ENCODE results near the gene POLN.
"Not testable (repeated sequence)": the region's sequence is repeated elsewhere in the genome, so short reads cannot be mapped to it uniquely, and the experiment has no call there.

POLN gene

DNA sequence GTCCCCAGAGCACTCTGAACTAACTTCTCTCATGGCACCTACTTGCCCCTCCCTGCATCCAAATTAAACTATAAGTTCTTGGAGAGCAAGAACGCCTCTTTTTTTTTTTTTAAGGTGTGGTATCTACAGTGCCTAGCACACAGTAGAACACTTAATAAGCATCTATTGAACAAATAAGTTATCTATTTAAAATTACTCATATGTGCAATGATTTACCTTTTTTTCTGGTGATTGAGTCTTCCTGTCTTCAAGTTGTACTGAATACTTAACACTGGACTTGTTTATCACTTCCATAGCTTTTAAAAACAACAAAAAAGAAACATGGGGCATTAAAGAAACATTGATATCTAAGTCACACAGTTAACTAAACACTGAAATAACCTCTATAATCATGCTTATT, 29.1 kb downstream of the POLN start:
- no peak for DNase-seq

GRCh38 chr4:2202789-2203188, 39.1 kb downstream of the POLN start:
- DNase-seq = not testable (repeated sequence)

GRCh38 chr4:2194496-2194895, 47.4 kb downstream of the POLN start:
- no peak for DNase-seq

GRCh38 chr4:2193326-2193725, 48.6 kb downstream of the POLN start:
- no peak for DNase-seq

GRCh38 chr4:2186865-2187172, 55.1 kb downstream of the POLN start:
- no peak for DNase-seq

- no peak for DNase-seq
Observed at GRCh38 chr4:2186133-2186864, 55.6 kb downstream of the POLN start.

DNA sequence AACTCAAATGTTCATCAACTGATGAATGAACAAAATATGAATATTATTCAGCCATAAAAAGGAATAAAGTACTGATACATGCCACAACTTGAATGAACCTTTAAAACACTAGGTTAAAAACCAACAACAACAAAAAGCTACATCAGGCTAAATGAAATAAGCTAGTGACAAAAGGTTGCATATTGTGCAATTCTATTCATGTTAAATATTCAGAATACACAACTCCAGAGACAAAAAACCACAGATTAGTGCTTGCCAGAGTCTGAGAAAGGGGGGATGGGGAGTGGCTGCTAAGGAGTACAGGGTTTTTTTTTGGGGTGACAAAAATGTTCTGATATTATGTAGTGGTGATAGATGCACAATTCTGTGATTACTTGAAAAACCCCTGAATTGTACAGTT, 58.5 kb downstream of the POLN start:
- no peak for DNase-seq

DNA sequence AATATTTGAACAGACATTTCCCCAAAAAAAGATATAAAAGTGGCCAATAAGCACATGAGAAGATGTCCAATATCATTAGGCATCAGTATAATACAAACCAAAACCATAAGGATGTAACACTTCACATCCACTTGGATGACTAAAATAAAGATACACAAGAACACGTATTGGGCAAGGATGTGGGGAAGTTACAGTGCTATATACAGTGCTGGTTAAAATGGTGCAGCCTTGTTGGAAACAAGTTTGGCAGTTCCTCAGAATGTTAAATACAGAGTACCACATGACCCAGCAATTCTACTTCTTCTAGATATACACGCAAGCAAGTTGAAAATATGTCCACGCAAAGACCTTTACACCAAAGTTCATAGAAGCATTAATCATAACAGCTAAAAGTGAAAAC, 58.9 kb downstream of the POLN start:
- DNase-seq = no peak

- DNase-seq = no peak
Observed at GRCh38 chr4:2180410-2180809, 61.5 kb downstream of the POLN start.

DNA sequence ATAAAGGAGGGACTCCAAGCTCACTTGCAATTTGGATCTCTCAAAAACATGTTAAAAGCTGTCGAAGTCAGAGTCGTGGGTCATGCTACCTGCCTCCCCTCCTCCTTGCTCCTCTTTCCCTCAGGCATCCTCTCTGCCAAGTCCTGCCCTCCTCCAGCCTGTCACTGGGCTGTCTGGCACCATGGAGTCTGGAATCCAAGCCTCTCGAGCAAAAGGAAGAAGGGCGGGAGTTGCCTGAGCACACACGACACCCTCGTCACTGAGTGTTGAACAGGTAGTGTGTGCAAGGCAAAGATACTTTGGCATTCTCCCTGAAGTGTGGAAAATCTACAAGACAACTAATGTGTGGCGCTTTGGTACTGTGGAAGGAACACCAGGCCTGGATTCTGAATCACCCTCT, 62.2 kb downstream of the POLN start:
- no peak for DNase-seq

DNA sequence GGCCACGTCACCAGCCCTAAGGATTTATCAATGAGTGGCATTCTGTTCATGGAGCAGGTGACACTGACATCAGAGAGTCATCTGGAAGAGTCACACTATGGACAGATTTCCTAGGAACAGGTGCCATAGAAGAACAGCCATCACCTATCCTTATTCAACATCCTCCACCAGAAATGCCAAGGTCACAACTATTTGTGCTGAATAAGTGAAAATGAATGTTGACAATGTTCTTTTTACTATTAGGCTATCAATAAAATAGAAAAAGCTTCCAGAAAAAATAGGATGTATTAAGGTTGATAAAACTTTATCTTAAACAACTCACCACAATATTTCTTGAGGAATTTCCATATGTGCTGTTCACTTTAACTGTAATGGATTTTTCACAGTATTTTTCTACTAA, 62.9 kb downstream of the POLN start:
- DNase-seq = no peak

GRCh38 chr4:2177443-2178093, 64.4 kb downstream of the POLN start:
- DNase-seq = no peak

GRCh38 chr4:2175990-2176698, 65.8 kb downstream of the POLN start:
- no peak for DNase-seq

GRCh38 chr4:2174061-2174460, 67.9 kb downstream of the POLN start:
- DNase-seq = no peak

DNA sequence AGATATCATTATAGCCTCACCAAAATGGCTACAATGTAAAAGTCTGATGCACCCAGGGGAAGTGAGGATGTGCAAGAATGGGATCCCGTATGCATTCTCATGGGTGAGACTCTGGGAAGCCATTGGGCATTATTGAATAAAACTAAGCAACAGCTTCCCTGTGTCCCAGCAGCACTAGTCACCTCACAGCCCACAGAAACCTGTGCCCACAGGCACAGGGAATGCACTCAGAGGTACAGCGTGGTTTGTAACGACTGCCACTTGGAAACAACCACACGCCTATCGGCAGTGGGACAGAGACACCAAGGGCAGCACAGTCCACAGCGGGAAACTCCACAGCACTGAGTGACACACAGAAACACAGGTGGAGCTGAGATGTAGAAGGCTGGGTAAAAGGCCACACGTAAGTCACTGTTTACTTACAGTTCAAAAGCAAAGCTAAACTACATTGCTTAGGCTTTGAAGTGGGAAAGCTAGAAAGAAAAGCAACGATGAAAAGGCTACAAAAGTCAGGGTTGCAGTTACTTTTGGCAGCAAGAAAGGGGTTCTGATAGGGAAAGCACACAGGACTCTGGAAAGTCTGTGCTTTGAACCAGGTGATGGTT, 69.2 kb downstream of the POLN start:
- no peak for DNase-seq

- no peak for DNase-seq
Observed at GRCh38 chr4:2172161-2172560, 69.8 kb downstream of the POLN start.

DNA sequence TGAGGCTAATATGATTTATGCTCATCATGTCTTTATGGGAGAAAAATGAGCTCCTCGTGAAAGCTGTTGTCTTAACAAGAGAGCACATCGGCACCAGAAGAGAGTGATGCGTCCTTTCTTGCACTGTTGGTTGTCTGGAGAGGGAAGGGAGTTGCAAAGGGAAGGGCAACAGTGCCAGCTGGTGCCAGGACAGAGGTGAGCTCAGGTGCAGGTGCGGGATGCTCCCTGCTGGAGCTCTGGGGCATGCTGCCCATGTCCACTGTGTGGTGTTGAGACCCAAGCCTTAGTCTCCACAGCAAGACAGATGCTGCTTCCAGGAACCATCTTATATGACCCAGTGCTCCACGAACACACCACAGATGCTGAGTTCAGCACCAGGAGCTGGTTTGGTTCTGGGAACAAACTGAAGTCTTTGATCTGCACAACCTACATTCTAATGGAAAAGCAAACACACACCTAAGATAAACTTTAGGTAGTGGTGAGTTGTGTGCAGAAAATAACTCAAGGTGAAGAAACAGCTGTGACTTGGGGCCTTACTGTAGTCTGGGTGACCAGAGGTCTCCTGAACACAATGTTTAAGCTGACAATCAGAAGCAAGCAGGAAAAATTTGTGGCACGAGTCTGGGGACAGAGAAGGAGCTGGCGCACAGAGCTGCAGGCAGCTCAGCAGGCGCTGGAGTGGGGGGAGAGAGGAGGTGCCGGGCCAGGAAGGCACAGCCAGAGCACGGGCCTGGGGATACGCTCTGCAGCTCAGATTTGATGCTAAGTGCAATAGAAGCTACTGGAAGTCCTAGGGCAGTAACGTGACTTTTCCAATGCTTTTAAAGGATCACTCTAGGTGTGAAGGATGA, 73.2 kb downstream of the POLN start:
- DNase-seq = no peak

DNA sequence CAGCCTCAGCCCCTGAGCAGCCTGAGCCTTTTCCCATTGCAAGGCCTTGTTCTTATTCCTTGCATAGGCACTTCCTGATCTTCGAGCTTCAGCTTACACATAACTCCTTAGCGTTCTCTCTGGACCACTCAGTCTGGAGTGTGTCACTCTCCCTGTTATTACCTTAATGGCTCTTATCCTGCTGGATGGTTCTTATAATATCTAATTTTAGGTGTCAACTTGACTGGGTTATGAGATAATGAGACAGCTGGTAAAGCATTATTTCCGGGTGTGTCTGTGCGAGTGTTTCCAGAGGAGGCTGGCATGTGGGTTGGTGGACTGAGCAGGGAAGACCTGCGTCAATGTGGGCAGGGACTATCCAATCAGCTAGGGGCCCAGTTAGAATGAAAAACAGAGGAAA, 75.7 kb downstream of the POLN start:
- no peak for DNase-seq

- DNase-seq = no peak
Observed at GRCh38 chr4:2165391-2165790, 76.5 kb downstream of the POLN start.

- DNase-seq = no peak
Observed at GRCh38 chr4:2163311-2163821, 78.6 kb downstream of the POLN start.

DNA sequence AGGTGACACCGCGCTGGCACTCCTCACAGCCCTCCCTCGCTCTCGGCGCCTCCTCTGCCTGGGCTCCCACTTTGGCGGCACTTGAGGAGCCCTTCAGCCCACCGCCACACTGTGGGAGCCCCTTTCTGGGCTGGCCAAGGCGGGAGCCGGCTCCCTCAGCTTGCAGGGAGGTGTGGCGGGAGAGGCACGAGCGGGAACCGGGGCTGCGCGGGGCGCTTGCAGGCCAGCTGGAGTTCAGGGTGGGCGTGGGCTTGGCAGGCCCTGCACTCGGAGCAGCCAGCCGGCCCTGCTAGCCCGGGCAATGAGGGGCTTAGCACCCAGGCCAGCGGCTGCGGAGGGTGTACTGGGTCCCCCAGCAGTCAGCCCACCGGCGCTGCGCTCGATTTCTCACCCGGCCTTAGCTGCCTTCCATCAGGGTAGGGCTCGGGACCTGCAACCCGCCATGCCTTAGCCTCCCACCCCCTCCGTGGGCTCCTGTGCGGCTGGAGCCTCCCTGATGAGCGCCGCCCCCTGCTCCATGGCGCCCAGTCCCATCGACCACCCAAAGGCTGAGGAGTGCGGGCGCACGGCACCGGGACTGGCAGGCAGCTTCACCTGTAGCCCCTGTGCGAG, 80.7 kb downstream of the POLN start:
- not testable (repeated sequence) for DNase-seq

- DNase-seq = no peak
Observed at GRCh38 chr4:2159931-2160330, 82.0 kb downstream of the POLN start.

Measured in CD4-positive, alpha-beta T cell treated with Interferon gamma for 1 hour (primary cell).